HG03354 (cell line): ENCODE results near the gene CARMIL3.
A peak's percentile ranks its signal among the peaks of the same experiment; 100 is the strongest.
"Not testable (repeated sequence)": the region's sequence is repeated elsewhere in the genome, so short reads cannot be mapped to it uniquely, and the experiment has no call there.

Experiments used
- ATAC-seq: cut with Tn5 transposase; IDR thresholded peaks from one replicate; pipeline ENCODE4 v1.9.1; 2021; ENCODE audit warnings: mild to moderate bottlenecking; ENCODE audit not compliant: unreplicated experiment, poor library complexity, severe bottlenecking

CARMIL3 gene

DNA sequence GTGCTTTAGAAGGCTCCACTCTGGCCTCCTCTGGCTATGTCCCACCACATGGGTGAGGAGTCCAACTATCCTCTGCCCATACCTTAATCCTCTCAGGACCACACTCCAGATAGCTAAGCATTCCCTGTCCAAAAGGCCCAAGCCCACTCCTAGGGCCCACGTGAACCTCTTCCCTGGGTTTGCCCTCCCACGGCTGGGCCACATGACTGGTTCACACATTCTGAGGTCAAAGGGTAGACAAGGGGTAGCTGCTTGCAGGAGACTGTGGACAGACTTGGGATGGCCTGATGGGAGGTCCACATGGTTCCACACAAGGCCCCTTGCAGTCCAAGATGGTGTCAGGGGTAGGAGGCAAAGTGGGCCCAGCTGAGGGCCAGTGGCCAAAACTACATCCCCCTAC lies 36.3 kb downstream of the CARMIL3 start:
- ATAC-seq, result no peak

DNA sequence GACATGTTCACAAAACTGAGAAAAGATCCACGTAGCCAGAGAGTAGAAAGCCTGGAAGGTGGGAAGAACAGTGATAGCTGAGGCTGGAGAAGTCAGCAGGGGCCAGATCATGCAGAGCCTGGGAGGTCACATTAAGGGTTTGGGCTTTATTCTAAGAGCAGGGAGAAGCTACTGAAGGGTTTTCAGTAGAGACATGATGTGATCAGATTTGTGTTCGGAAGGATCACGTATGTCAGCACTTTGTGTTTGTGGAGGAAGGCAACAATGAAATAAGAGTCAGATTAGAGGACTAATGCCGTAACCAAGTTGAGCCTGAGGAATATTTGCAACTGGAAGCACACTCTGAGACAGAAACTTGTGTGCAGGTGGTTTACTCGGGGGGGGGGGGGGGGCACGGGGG lies 38.1 kb downstream of the CARMIL3 start:
- no peak for ATAC-seq

DNA sequence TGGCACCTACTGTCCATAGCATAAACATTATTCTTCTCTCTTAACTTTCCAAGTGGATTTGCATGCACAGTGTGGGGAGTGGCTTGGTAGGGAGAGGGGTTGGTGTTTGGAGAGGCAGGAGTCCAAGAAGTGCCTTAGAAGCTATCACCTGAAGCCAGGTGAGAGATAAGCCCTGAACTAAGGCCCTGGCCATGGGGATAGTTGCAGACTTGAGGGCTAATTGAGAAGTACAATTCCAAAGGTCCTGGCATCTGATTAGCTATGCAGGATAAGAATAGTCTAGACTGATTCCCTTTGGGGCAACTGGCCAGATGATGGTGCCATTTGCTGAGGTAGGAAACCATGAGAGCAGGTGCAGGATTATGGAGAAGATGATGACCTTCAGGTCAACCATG lies 40.3 kb downstream of the CARMIL3 start:
- ATAC-seq, result no peak

DNA sequence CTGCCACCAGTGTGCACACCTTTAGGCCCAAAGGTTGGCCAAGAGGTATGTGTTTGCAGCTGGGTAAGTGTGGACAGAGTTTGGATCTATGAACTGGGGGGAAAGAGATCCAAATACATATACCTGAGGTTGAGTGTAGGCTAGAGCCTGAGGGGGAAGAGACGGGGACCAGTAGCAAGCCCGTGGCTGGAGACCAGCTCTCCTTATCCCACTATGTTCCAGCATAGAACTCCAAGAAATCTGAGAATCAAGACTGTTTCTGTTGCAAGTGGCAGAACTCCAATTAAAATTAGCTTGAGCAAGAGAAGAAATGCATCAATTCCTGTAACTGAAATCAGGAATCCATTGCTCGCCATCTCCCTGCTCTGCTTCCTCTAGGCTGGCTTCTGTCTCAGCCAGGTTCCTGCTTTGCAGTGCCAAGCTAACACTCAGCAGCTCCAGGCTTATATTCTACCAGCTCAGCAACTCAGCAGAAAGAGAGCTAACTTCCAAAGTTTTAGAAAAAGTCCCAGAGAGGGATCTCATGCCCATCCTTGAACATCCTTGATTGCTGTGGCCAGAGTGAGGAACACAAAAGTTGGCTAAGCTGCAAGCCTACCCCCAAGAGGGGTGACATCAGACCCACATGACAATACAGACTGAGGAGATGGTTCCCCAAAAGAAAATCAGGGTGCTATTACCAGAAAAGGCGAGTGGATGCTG lies 40.8 kb downstream of the CARMIL3 start:
- no peak for ATAC-seq

DNA sequence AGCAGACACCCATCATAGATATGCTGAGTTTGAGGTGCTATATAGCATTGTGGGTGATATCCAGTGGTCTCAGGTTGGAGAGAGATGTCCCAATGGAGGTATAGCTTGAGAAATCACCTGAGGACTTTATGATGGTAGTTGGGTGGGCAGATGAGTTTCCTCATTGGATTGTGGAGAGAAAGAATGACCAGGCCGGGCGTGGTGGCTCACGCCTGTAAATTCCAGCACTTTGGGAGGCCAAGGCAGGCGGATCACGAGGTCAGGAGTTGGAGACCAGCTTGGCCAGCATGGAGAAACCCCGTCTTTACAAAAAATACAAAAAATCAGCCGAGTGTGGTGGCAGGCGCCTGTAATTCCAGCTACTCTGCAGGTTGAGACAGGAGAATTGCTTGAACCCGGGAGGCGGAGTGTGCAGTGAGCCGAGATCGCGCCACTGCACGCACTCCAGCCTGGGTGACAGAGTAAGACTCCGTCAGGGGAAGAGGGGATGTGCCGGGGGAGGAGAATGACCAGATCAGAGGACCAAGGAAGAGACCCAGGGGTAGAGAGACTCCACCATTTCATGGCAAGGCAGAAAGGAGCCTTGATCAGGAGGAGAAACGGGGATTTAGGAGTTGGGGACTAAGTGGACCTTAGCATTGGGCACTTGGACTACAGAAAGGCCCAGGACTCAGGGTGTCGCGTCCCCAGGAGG lies 41.5 kb downstream of the CARMIL3 start:
- ATAC-seq, result no peak

DNA sequence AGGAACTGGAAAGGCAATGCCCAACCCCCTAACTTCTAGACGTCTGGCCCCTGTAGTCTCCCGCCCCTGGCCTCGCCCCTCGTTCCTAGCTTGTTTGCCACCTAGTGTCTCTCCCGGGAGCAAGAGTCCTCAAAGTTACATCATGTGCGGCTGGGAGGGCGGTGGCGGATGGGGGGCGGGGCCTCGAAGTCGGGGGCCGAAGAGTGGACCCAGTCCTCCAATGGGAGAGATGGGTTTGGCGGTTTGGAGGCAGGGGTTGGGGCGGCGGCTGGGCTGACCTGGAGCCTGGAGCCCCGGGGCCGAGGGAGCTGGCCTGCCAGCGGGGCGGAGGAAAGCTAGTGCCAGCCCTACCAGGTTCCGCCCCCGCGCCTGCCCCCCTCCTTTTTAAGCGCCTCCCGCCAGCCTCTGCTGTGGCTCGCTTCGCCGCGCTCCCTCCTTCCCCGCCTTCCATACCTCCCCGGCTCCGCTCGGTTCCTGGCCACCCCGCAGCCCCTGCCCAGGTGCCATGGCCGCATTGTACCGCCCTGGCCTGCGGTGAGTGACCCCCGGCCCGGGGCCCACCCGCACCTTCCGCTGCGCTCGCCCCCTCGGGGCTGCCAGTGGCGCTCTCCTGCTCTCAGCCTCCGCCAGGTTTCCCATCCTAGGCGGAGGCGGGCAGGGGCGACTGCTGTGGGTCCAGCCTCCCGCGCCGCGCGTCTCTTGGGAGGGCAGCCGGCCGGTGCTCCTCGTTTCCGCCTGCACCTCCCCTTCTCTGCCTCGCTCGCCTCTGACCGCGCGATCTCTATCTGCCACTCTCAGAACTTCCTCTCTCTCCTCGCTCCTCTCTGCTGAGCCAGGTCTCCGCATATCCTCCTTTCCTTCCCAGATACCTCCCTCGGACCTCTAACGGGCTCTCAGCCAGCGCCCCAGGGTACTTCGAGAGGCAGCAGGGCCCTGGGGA lies 42.4 kb downstream of the CARMIL3 start, which contains the start of gene PCK2:
Gene PCK2, plus strand, starts transcription at position 411 of the 940 bp plus-strand sequence. Its CDS starts 95 bp downstream, at position 506.
- ATAC-seq, result peak; percentile 54

DNA sequence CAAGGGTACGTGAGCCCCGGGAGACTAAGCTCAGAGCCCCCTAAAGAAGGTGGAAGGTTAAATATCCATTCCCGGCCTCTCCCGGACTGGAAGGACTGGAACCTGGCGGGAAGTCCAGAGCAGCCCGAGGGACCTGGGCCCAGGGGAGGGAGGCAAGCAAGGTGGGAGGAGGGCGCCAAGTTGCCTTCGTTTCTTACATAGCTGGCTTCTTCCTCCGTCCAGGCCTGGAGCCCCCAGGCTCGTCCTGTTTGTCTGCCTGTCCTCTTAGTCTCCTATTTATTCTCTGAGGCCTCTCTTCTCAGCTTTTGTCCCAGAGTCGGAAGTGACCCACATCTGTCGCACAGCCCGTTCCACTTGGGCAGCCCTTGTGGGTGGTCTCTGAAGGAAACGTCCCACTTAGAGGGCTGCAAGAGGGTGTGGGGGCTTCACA lies 43.0 kb downstream of the CARMIL3 start:
- ATAC-seq, result no peak

DNA sequence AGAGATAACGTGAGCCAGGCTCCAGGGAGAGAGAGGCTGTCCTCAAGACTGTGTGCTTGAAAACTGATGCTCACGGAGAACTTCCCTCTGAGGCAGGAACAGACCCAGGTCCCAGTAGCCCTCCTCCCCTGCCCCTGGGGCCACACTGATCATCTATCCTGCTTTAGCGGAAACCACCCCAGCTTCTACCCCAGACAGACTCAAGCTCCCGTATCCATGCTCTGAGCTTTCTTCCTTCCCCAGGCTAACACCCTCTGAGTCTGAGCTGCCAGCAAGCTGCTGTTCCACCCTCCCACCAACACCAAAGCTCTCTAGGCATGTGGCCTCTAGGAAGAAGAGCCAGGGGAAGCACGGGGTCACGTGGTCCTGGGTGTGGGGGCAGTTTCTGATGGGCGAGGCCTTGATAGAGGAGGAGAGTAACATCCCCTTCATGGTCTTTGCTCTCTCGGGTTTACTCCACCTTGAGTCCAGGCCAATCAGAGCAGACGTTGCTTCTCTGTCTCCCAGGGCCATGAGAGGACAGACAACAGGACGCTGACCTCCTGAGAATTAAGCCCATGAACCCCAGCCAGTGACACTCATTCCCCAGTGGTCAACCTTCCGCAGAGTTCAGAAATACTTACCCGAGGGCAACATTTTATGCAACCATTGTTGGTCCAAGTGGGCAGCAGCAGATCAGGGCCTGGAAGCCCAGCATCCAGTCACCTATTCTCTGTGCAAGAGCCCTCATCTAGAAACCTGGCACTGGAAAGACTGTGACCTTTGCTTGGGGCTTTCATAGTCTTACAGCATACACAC lies 43.7 kb downstream of the CARMIL3 start:
- ATAC-seq, result peak; percentile 74

DNA sequence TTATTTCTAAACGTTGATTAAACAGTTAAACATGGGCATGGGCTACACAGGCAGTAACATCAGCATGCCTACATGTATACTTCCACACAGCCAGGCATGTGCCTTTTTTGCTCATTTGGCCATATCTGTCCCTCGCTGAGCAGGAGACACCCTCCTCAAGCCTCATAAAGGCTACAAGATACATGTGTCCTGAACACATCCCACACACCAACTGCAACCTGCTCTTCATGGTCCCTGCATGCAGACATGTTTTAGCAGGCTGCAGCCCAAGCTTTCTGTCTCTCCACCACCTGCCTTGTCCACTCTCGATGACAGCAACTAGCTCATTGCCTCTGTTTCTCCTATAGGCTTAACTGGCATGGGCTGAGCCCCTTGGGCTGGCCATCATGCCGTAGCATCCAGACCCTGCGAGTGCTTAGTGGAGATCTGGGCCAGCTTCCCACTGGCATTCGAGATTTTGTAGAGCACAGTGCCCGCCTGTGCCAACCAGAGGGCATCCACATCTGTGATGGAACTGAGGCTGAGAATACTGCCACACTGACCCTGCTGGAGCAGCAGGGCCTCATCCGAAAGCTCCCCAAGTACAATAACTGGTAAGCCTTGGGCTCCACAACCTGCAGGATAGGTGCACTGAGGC lies 44.9 kb downstream of the CARMIL3 start:
- no peak for ATAC-seq

DNA sequence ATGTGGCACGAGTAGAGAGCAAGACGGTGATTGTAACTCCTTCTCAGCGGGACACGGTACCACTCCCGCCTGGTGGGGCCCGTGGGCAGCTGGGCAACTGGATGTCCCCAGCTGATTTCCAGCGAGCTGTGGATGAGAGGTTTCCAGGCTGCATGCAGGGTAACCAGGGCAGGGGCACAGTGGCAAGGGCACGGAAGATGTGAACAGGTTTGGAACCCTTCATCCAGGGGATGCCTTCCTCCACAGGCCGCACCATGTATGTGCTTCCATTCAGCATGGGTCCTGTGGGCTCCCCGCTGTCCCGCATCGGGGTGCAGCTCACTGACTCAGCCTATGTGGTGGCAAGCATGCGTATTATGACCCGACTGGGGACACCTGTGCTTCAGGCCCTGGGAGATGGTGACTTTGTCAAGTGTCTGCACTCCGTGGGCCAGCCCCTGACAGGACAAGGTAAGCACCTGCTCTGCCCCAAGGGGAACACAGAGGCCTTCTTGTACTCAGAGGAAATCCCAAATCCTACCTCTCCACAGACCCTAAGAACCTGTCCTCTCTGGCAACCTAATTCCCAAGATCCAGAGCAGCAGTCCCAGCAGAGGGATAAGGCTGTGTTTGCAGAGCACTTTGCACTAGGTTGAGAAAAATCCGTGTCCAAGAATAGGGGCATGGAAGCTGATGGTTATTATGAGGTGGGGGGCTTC lies 46.6 kb downstream of the CARMIL3 start:
- no peak for ATAC-seq

DNA sequence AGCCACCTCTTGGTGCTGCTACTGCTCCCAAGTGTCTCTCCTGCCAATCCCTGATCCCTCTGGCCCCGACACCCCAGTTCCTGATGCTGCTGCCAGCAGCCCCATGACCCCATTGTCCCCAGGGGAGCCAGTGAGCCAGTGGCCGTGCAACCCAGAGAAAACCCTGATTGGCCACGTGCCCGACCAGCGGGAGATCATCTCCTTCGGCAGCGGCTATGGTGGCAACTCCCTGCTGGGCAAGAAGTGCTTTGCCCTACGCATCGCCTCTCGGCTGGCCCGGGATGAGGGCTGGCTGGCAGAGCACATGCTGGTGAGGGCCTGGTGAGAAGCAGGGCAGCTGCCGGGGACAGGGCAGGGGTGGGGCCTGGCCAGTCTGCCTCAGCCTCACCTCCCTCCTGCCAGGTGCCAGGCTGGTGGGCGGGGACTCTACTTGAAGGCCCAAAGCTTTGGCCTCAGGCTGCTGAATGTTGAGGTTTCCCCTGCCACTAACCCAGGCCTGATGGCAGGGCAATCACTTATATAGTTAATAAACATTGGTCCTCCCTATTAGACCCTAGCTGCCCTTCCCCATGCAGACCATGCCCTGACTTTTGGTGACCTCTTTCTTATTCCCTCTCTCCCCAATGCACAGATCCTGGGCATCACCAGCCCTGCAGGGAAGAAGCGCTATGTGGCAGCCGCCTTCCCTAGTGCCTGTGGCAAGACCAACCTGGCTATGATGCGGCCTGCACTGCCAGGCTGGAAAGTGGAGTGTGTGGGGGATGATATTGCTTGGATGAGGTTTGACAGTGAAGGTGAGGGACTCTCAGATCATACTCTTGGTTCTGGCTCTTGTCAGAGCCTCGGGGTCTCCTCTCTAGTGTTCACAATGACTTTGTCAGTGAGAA lies 47.4 kb downstream of the CARMIL3 start:
- ATAC-seq, result no peak

DNA sequence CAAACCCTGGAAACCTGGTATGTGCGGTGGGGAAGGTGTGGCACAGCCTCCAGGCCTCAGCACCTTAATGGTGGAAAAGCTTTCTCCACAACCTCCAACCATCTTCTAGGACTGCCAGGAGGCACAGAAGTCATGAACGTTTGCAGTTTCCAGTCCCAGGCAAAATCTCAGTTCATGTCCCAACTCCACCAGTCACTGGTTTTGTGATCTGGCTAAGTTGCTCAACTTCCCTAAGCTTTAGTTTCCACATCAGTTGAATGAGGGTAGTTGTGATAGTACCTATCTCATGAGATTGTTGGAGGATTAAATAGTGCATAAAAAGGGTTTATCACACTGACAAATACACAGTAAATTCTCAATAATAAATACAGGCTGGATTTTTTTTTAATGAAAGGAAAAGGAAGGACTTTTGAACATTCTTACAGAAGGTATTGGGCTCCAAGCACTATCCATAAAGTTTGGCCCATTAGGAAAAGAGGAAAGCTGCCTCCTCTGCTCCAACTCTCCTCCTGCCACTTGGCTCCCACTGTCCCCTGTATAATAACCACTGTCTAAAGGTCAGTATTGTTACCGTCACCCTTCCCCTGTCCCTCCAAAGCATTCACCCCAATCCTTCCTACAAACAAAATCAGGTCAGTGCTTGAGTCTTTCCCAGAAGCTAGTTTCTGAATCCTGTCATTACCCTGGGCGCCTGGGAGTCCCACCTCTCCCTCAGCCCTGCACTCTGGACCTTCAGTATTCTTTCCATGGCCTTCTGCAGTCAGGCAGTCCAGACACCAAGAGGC lies 48.6 kb downstream of the CARMIL3 start:
- no peak for ATAC-seq

DNA sequence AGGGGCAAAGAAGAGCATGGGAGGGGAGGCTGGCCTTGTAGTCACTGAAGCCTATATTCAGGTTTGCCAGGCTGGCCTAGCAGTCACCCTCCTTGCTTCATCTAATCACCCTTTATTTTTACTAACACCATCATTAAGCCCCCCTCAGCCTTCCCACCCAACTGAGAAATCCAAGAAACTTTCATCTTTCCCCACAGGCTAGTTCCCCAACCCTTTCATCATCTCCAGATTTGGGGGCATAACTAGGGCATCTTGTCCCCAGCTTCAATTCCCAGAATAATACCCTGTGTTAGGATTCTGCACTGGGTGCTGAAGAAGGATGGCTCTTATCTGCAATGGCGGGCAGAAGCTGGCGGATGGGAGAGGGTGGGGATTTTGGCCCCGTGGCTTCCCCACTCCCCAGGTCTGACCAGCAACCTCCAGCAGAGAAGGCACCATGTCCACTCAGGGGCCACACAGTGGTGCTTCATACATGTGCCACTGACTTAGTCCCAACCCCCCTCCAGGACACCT lies 49.2 kb downstream of the CARMIL3 start:
- no peak for ATAC-seq

DNA sequence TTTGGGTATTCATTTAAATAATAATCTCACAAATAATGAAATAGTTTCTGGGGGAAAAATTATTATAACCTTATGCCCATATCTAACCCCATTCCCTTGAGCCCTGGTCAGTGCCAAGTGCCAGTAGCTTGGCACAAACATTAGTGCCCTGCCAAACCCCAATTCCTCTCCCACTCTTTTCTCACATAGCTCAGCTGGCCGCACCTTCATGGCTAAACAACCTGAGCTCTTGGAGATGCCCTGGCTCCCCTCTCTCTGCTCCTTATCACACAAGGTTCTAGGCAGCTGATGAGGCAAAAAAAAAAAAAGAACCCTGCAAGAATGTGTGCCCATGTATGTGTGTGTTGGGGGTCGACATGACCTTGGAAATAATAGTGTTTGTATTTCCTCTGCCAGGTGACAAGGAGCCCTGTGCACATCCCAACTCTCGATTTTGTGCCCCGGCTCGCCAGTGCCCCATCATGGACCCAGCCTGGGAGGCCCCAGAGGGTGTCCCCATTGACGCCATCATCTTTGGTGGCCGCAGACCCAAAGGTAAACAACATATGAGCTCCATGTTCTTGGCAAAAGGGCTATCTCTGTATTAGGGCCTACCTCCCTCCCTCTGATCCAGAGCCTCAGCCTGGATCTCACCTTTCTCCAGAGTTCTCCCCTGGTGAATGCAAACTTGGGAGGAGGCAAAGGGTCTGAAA lies 50.7 kb downstream of the CARMIL3 start:
- ATAC-seq, result no peak

DNA sequence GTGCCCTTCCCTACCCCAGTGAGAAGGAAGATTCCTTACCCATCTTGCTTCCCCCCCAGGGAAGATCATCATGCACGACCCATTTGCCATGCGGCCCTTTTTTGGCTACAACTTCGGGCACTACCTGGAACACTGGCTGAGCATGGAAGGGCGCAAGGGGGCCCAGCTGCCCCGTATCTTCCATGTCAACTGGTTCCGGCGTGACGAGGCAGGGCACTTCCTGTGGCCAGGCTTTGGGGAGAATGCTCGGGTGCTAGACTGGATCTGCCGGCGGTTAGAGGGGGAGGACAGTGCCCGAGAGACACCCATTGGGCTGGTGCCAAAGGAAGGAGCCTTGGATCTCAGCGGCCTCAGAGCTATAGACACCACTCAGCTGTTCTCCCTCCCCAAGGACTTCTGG lies 51.6 kb downstream of the CARMIL3 start:
- ATAC-seq, result no peak

DNA sequence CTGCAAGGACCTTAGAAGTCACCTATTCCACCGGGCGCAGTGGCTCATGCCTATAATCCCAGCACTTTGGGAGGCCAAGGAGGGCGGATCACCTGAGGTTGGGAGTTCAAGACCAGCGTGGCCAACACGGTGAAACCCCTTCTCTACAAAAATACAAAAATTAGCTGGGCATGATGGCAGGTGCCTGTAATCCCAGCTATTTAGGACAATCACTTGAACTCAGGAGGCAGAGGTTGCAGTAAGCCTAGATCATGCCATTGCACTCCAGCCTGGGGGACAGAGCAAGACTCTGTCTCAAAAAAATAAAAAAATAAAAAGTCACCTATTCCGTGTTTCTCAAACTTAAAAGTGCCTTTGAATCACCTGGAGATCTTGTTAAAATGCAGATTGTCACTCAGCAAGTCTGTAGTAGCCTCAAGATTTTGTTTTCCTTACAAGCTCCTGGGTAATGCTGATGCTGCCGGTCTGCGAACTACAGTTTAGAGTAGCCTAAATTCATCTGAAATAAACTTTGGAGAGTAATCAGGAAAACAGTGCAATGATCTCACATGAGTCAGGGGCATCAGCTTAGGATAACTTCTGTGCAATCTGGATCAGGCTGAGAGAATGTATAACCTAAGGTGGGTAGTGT lies 53.9 kb downstream of the CARMIL3 start:
- not testable (repeated sequence) for ATAC-seq
